ENCODE measurements around the gene TM4SF20. TPM values are rescaled to one million over a fixed set of nuclear protein-coding genes. Genes with fewer than 3 reads are reported as not detected.
"Not testable (repeated sequence)": the region's sequence is repeated elsewhere in the genome, so short reads cannot be mapped to it uniquely, and the experiment has no call there.

The TM4SF20 gene
- total RNA-seq, 2 donors from 2014 or later, result not detected

DNA sequence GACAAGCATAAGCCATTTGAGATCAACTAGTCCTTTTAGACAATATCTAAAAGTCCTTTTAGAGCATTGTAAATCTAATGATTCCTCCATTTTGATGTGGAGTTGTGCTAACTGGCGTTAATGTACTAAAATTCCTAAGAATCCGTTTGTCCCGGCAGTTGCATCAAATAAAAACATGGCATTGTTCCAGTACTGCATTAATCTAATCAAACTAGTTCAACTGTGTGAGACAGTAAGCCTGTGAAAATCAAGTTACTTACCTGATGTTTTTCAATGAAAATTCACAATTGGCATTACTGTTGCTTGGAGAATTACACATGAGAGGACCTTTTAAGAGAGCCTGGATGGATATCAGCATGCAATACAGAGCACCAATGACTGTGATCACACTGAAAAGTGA, 13.3 kb downstream of the TM4SF20 start:
- Mint-ChIP-seq H3K27ac (no peak overlapping the region), H3K9me3 (no peaks in the 10 kb centered on the region), H3K27me3 (ENCODE audit: insufficient read depth) (no peaks in the 10 kb centered on the region), H3K4me1 (no peaks in the 10 kb centered on the region), H3K4me3 (no peak overlapping the region), H3K36me3 (ENCODE audit: low read depth) (peaks cover 3% of the 10 kb centered on the region)
- Histone ChIP-seq H3K27ac (ENCODE audit: low read depth, low read length) (no peak overlapping the region), H3K9ac (ENCODE audit: extremely low read depth, low read length, poor library complexity, severe bottlenecking) (no peak overlapping the region), H3K36me3 (ENCODE audit: control insufficient read depth, insufficient read depth, low read length) (peaks cover under 1% of the 10 kb centered on the region), H3K4me3 (ENCODE audit: low read length) (no peak overlapping the region), H3K27me3 (ENCODE audit: control insufficient read depth, insufficient read depth, low read length, poor library complexity, severe bottlenecking) (no peaks in the 10 kb centered on the region), H3K4me1 (ENCODE audit: control insufficient read depth, insufficient read depth, low read length) (no peaks in the 10 kb centered on the region), H3K9me3 (ENCODE audit: control insufficient read depth, low read length) (no peaks in the 10 kb centered on the region)
- 86 to 96% methylated on average over 3 of the region's 3 CpGs for WGBS, 2 experiments (ENCODE audit: insufficient coverage in 1 of 2, insufficient read length in 1 of 2)
- no peak for DNase-seq
- TF ChIP-seq, protein P1, sequence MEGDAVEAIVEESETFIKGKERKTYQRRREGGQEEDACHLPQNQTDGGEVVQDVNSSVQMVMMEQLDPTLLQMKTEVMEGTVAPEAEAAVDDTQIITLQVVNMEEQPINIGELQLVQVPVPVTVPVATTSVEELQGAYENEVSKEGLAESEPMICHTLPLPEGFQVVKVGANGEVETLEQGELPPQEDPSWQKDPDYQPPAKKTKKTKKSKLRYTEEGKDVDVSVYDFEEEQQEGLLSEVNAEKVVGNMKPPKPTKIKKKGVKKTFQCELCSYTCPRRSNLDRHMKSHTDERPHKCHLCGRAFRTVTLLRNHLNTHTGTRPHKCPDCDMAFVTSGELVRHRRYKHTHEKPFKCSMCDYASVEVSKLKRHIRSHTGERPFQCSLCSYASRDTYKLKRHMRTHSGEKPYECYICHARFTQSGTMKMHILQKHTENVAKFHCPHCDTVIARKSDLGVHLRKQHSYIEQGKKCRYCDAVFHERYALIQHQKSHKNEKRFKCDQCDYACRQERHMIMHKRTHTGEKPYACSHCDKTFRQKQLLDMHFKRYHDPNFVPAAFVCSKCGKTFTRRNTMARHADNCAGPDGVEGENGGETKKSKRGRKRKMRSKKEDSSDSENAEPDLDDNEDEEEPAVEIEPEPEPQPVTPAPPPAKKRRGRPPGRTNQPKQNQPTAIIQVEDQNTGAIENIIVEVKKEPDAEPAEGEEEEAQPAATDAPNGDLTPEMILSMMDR (conservative IDR thresholded peaks at IDR 0.05), result no peak

DNA sequence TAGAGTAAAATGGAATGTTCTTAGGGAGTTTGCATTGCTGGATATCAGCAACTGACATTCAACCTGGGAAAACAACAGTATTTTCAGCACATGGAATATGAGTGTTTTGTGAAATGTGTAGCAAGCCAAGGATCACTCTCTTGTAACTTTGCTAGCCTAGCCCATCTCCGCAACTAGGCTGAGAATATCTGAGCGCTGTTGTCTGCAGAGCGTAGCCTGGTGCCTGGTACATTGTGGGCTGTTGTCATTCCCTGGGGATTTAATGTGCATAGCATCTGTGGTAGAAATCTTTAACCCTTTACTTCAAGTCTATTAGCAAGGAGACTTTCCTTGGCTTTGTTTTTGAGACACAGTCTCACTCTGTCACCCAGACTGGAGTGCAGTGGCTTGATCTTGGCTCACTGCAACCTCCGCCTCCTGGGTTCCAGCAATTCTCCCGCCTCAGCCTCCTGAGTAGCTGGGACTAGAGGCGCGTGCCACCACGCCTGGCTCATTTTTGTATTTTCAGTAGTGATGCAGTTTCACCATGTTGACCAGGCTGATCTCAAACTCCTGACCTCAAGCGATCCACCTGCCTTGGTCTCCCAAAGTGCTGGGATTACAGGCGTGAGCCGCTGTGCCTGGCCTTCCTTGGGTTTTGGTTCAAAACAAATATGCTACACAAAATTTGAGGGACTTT, 14.4 kb downstream of the TM4SF20 start:
- H3K9me3 ChIP-seq (ENCODE audit: control insufficient read depth, low read length); H3K27me3 Mint-ChIP-seq (ENCODE audit: insufficient read depth); H3K9me3 Mint-ChIP-seq; H3K27ac ChIP-seq (ENCODE audit: low read depth, low read length); H3K4me3 Mint-ChIP-seq; H3K4me1 Mint-ChIP-seq; H3K4me3 ChIP-seq (ENCODE audit: low read length); H3K27me3 ChIP-seq (ENCODE audit: control insufficient read depth, insufficient read depth, low read length, poor library complexity, severe bottlenecking); H3K4me1 ChIP-seq (ENCODE audit: control insufficient read depth, insufficient read depth, low read length); DNase-seq; H3K27ac Mint-ChIP-seq; H3K9ac ChIP-seq (ENCODE audit: extremely low read depth, low read length, poor library complexity, severe bottlenecking): not testable (repeated sequence)
- WGBS, 2 experiments (ENCODE audit: insufficient coverage in 1 of 2, insufficient read length in 1 of 2), result 94 to 95% methylated on average over 9 to 11 of the region's 11 CpGs
- H3K36me3 ChIP-seq (ENCODE audit: control insufficient read depth, insufficient read depth, low read length), result peaks cover 11% of the 10 kb centered on the region
- peaks cover 12% of the 10 kb centered on the region for H3K36me3 Mint-ChIP-seq (ENCODE audit: low read depth)

DNA sequence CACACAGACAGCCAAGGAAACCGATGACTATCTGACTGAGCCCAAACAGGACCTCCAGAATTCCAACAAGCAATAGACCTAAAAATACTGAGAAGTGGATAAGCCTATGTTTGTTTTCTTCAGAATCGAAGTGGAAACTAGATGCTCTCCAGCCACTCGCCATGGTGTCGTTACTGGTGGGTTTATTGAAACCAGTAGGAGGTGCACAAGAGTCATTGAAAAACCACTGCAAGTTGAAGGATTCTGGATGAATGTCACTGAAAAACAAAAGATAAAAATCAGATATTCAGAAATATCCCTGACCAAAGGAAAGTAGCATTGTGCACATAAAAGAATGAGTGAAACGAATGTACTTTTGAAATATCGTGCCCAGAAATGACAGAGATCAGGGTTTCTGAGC, 15.3 kb downstream of the TM4SF20 start:
- H3K36me3 ChIP-seq (ENCODE audit: control insufficient read depth, insufficient read depth, low read length), result peaks cover 18% of the 10 kb centered on the region
- peak; percentile 53 for DNase-seq
- WGBS, 2 experiments (ENCODE audit: insufficient coverage in 1 of 2, insufficient read length in 1 of 2), result 94 to 96% methylated on average over 5 to 6 of the region's 6 CpGs
- H3K36me3 Mint-ChIP-seq (ENCODE audit: low read depth), result peaks cover 17% of the 10 kb centered on the region
- H3K4me3 Mint-ChIP-seq, result no peak overlapping the region
- no peaks in the 10 kb centered on the region for H3K9me3 Mint-ChIP-seq
- no peaks in the 10 kb centered on the region for H3K9me3 ChIP-seq (ENCODE audit: control insufficient read depth, low read length)
- H3K4me3 ChIP-seq (ENCODE audit: low read length), result no peak overlapping the region
- H3K9ac ChIP-seq (ENCODE audit: extremely low read depth, low read length, poor library complexity, severe bottlenecking), result no peak overlapping the region
- H3K27ac ChIP-seq (ENCODE audit: low read depth, low read length), result no peak overlapping the region
- H3K4me1 Mint-ChIP-seq, result no peaks in the 10 kb centered on the region
- H3K27me3 Mint-ChIP-seq (ENCODE audit: insufficient read depth), result no peaks in the 10 kb centered on the region
- no peaks in the 10 kb centered on the region for H3K4me1 ChIP-seq (ENCODE audit: control insufficient read depth, insufficient read depth, low read length)
- H3K27ac Mint-ChIP-seq, result no peak overlapping the region
- no peaks in the 10 kb centered on the region for H3K27me3 ChIP-seq (ENCODE audit: control insufficient read depth, insufficient read depth, low read length, poor library complexity, severe bottlenecking)
- TF ChIP-seq, protein P1 (conservative IDR thresholded peaks at IDR 0.05), result peak; percentile 72

DNA sequence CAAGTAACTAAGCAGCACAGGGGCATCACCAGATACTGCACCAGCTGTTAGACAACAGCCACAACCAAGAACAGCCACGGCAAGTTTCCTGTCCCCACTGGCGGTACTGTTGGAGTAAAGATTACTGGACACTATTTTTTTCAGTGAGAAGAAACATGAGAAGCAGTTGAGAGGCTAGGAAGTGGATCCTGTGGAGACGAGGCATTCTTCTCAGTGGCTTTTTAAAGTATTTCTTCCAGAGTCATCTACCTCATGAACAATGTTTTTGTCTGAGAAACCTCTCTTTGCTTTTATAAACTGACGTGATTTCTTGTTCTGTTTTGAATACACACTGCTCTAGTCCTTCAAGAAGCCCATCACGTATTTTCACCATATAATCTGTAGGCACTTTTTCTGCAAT, 18.8 kb downstream of the TM4SF20 start:
- Histone ChIP-seq H3K27ac (ENCODE audit: low read depth, low read length) (no peak overlapping the region), H3K36me3 (ENCODE audit: control insufficient read depth, insufficient read depth, low read length) (peaks cover 44% of the 10 kb centered on the region), H3K4me1 (ENCODE audit: control insufficient read depth, insufficient read depth, low read length) (no peaks in the 10 kb centered on the region), H3K9ac (ENCODE audit: extremely low read depth, low read length, poor library complexity, severe bottlenecking) (no peak overlapping the region), H3K27me3 (ENCODE audit: control insufficient read depth, insufficient read depth, low read length, poor library complexity, severe bottlenecking) (no peaks in the 10 kb centered on the region), H3K9me3 (ENCODE audit: control insufficient read depth, low read length) (no peaks in the 10 kb centered on the region), H3K4me3 (ENCODE audit: low read length) (no peak overlapping the region)
- Mint-ChIP-seq H3K4me1 (no peaks in the 10 kb centered on the region), H3K9me3 (no peaks in the 10 kb centered on the region), H3K27ac (no peak overlapping the region), H3K36me3 (ENCODE audit: low read depth) (peaks cover 40% of the 10 kb centered on the region), H3K27me3 (ENCODE audit: insufficient read depth) (no peaks in the 10 kb centered on the region), H3K4me3 (no peak overlapping the region)
- DNase-seq, result no peak
- TF ChIP-seq, protein P1 (conservative IDR thresholded peaks at IDR 0.05), result no peak
- 95 to 98% methylated on average over 5 of the region's 5 CpGs for WGBS, 2 experiments (ENCODE audit: insufficient coverage in 1 of 2, insufficient read length in 1 of 2)

Data from endodermal cell (in vitro differentiated cells).